H1 (cell line): ENCODE measurements around the gene TELO2. TPM values are rescaled to one million over a fixed set of nuclear protein-coding genes. Genes with fewer than 3 reads are reported as not detected.

Source experiments
- FOSL1 ChIP-seq: IDR thresholded peaks from 2 replicates; pipeline ENCODE4 v1.6.1; 2011; ENCODE audit warnings: mild to moderate bottlenecking, low read depth, low read length, moderate library complexity; ENCODE audit not compliant: insufficient read depth
- JUND ChIP-seq: IDR thresholded peaks from 2 replicates; pipeline ENCODE4 v1.6.1; 2011; ENCODE audit warnings: mild to moderate bottlenecking, improper control_type of control experiment, low read length
- MAFK ChIP-seq: IDR thresholded peaks from 2 replicates; pipeline ENCODE4 v1.6.1; 2012; ENCODE audit warnings: low read depth, mild to moderate bottlenecking, improper control_type of control experiment, low read length
- RXRA ChIP-seq: IDR thresholded peaks from 2 replicates; pipeline ENCODE4 v1.6.1; 2011; ENCODE audit warnings: low read depth, mild to moderate bottlenecking, low read length, moderate library complexity; ENCODE audit not compliant: insufficient read depth
- TAF7 ChIP-seq: optimal IDR thresholded peaks from 2 replicates; pipeline ENCODE3; 2011; ENCODE audit warnings: low read depth, mild to moderate bottlenecking, inconsistent platforms, low read length, moderate library complexity, borderline replicate concordance
- polyA plus RNA-seq, 7 experiments: library from polyadenylated mRNA; depleted of rRNA in 3 of 7; stranded (reverse) in 5 of 7; unstranded in 2 of 7; fragments of >200 nt in 5 of 7; fragments of 200-250 nt in 2 of 7; gene quantifications; 1 replicate in 5 of 7; 2 replicates in 1 of 7; 4 replicates in 1 of 7; pipeline versions ENCODE4 v1.2.1 to v1.2.3, GENCODE V29; 2011 to 2013; ENCODE audit warnings: missing spikeins in 2 of 7, mixed read lengths in 2 of 7
- total RNA-seq: library from RNA; stranded (reverse); fragmentation: NEBNext Ultra II Directional; extraction: Animal tissue kit (Norgen Biotek cat#: 25700); gene quantifications from 2 replicates; pipeline ENCODE4 v1.2.1, GENCODE V29; 2021

TELO2 gene
- total and polyA plus RNA-seq, 2 of the 8 experiments (the other 6 are each of a cell fraction or from before 2014, with no cell fraction given) = 39.3 to 64.8 TPM

DNA sequence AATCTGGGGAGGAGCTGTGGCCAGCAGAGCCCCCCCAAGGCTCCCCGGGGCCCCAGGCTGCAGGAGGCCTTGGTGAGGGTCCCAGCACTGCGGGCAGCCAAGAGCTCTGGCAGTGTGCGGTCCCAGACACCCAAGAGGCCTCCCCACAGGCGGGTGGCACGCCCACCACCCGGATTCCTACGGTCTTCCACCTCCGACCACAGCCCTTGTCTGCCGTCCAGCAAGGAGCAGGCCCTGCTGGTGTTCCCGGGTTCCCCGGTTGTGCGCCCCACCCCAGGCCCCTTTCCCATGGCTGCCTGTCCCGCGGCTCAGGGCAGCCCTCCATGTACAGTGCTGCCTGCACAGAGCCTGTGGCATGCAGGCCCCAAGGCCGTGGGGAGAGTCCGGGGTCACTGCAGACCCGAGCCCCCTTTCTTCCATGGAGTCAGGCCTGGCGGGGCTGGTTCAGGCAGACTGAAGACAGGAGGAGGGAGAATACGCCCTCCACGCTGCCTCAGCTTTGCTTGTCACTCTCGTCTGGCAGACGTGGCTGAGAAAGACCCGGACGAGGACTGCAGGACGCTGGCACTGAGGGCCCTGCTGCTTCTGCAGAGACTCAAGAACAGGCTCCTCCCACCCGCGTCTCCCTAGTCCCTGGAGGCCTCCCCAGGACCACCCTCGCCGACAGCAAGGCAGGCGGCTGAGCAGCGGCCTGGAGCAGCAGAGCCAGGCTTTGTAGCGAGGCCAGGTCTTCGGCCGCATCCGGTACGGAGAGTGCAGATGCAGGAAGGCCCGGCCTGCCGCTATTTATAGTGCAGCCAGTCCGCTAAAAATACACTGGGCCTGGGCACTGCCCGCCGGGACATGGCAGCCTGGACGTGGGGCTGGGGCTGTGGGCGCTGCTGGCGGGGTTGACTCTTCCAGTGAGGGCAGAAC is 16.4 kb downstream of the TELO2 start (continued):
- TF ChIP-seq JUND (no peak), RXRA (no peak), TAF7 (no peak), MAFK (no peak), FOSL1 (no peak)
- TF ChIP-seq, all 59 proteins: peak for 0
